Measurements from ENCODE around the gene LRRTM4.
"Not testable (repeated sequence)": the region's sequence is repeated elsewhere in the genome, so short reads cannot be mapped to it uniquely, and the experiment has no call there.

- TF ChIP-seq EZH2 (IDR thresholded peaks at IDR 0.05; ENCODE audit: insufficient read depth, poor library complexity, severe bottlenecking); EZH2phosphoT487 (IDR thresholded peaks at IDR 0.05; ENCODE audit: insufficient read depth, low read depth): not testable (repeated sequence)
These were observed 824.0 kb downstream of the LRRTM4 start for GRCh38 chr2:76697998-76698713.

Measured in GM23248 (cell line).